Measurements from ENCODE around the gene RHOBTB3. TPM values are rescaled to one million over a fixed set of nuclear protein-coding genes. Genes with fewer than 3 reads are reported as not detected.

Gene RHOBTB3
- total RNA-seq, 2 donors from 2014 or later: 432 to 444 TPM

DNA sequence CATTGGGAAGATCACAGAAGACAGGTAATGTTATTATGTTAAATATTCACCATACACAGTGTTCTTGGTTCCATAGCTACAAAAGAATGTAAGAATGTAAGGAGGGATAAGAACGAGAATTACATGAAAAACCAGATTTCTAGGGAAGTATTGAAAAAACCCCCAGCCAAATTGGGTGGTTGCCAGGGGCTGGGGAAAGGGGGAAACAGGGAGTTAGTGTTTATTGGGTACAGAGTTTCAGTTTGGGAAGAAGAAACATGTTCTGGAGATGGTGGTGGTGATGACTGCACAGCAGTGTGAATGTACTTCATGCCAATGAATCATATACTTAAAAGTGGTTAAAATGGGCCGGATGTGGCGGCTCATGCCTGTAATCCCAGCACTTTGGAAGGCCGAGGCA, 51.0 kb downstream of the RHOBTB3 start:
- no peak overlapping the region for H3K27ac ChIP-seq (ENCODE audit: low read depth, low read length)
- no peaks in the 10 kb centered on the region for H3K9me3 Mint-ChIP-seq
- no peaks in the 10 kb centered on the region for H3K9me3 ChIP-seq (ENCODE audit: control insufficient read depth, low read length)
- no peaks in the 10 kb centered on the region for H3K27me3 Mint-ChIP-seq (ENCODE audit: insufficient read depth)
- H3K36me3 ChIP-seq (ENCODE audit: control insufficient read depth, insufficient read depth, low read length): peaks cover 90% of the 10 kb centered on the region
- peaks cover 78% of the 10 kb centered on the region for H3K36me3 Mint-ChIP-seq (ENCODE audit: low read depth)
- no peak overlapping the region for H3K4me3 ChIP-seq (ENCODE audit: low read length)
- no peak for DNase-seq
- peaks cover 15% of the 10 kb centered on the region for H3K4me1 Mint-ChIP-seq
- peaks cover 4% of the 10 kb centered on the region for H3K4me1 ChIP-seq (ENCODE audit: control insufficient read depth, insufficient read depth, low read length)
- no peak overlapping the region for H3K27ac Mint-ChIP-seq
- no peaks in the 10 kb centered on the region for H3K27me3 ChIP-seq (ENCODE audit: control insufficient read depth, insufficient read depth, low read length, poor library complexity, severe bottlenecking)
- H3K4me3 Mint-ChIP-seq: no peak overlapping the region
- 96 to 100% methylated on average over 4 of the region's 4 CpGs for WGBS, 2 experiments (ENCODE audit: insufficient coverage in 1 of 2, insufficient read length in 1 of 2)
- TF ChIP-seq, protein P1, sequence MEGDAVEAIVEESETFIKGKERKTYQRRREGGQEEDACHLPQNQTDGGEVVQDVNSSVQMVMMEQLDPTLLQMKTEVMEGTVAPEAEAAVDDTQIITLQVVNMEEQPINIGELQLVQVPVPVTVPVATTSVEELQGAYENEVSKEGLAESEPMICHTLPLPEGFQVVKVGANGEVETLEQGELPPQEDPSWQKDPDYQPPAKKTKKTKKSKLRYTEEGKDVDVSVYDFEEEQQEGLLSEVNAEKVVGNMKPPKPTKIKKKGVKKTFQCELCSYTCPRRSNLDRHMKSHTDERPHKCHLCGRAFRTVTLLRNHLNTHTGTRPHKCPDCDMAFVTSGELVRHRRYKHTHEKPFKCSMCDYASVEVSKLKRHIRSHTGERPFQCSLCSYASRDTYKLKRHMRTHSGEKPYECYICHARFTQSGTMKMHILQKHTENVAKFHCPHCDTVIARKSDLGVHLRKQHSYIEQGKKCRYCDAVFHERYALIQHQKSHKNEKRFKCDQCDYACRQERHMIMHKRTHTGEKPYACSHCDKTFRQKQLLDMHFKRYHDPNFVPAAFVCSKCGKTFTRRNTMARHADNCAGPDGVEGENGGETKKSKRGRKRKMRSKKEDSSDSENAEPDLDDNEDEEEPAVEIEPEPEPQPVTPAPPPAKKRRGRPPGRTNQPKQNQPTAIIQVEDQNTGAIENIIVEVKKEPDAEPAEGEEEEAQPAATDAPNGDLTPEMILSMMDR (conservative IDR thresholded peaks at IDR 0.05): no peak
- no peak overlapping the region for H3K9ac ChIP-seq (ENCODE audit: extremely low read depth, low read length, poor library complexity, severe bottlenecking)

DNA sequence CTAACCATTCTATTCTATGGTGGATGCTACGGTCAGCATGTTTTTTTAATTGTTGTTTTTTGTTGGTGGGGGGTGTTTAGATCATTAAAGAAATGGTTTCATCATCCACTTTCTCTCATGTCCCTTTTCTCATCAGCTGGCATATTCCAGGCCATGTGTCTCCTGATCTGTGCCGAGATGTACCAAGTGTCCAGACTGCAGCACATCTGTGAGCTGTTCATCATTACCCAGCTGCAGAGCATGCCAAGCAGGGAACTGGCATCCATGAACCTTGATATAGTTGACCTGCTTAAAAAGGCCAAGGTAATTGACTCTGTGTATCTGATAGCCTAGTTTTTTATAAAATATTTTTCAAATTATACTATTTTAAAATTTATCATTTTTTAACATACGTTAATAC, 52.5 kb downstream of the RHOBTB3 start:
- H3K27me3 Mint-ChIP-seq (ENCODE audit: insufficient read depth): no peaks in the 10 kb centered on the region
- H3K4me3 Mint-ChIP-seq: no peak overlapping the region
- Histone ChIP-seq H3K9me3 (ENCODE audit: control insufficient read depth, low read length) (no peaks in the 10 kb centered on the region), H3K27ac (ENCODE audit: low read depth, low read length) (no peak overlapping the region), H3K36me3 (ENCODE audit: control insufficient read depth, insufficient read depth, low read length) (peaks cover 90% of the 10 kb centered on the region), H3K27me3 (ENCODE audit: control insufficient read depth, insufficient read depth, low read length, poor library complexity, severe bottlenecking) (no peaks in the 10 kb centered on the region), H3K4me3 (ENCODE audit: low read length) (no peak overlapping the region), H3K4me1 (ENCODE audit: control insufficient read depth, insufficient read depth, low read length) (peaks cover 8% of the 10 kb centered on the region), H3K9ac (ENCODE audit: extremely low read depth, low read length, poor library complexity, severe bottlenecking) (no peak overlapping the region)
- H3K36me3 Mint-ChIP-seq (ENCODE audit: low read depth): peaks cover 80% of the 10 kb centered on the region
- 98 to 100% methylated on average over 1 to 2 of the region's 3 CpGs for WGBS, 2 experiments (ENCODE audit: insufficient coverage in 1 of 2, insufficient read length in 1 of 2)
- peaks cover 15% of the 10 kb centered on the region for H3K4me1 Mint-ChIP-seq
- TF ChIP-seq, protein P1 (conservative IDR thresholded peaks at IDR 0.05): no peak
- H3K27ac Mint-ChIP-seq: no peak overlapping the region
- no peak for DNase-seq
- H3K9me3 Mint-ChIP-seq: no peaks in the 10 kb centered on the region

DNA sequence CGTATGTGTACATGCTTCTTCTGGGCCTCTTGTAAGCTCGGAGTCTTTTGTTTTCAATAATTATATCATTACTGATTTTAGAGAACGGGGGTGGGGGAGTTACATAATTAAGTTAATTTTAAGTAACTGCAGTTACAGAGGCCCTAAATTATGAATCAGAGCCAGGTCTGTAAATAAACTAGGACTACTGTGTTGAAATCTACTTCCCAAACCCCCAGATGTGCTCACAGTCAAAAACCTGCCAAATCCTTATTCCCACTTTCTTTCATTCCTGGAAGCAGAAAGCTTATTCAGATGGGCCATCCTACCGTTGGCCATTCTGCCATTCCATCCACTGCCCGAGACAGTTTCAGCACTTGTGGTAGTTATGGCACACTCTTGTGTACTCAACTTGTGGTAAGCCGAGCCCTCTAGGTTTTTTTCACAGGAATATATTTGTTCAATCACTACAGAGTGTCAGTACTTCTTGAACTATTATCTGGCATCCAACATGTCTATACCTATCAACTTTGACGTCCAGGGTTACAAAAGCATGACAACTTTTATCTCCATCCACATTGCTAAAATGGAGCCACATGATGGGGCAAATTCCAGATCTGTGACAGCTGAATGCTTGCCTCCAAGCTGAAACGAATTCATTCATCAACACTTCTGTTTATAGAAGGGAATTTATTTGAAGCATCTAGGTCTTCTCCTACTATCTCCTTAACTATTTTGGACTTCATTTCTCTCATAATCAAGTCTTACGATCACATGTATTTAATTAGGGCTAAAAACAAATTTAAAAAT, 53.6 kb downstream of the RHOBTB3 start:
- Histone ChIP-seq H3K36me3 (ENCODE audit: control insufficient read depth, insufficient read depth, low read length) (peaks cover 90% of the 10 kb centered on the region), H3K4me1 (ENCODE audit: control insufficient read depth, insufficient read depth, low read length) (peaks cover 8% of the 10 kb centered on the region), H3K9me3 (ENCODE audit: control insufficient read depth, low read length) (no peaks in the 10 kb centered on the region), H3K4me3 (ENCODE audit: low read length) (no peak overlapping the region), H3K27me3 (ENCODE audit: control insufficient read depth, insufficient read depth, low read length, poor library complexity, severe bottlenecking) (no peaks in the 10 kb centered on the region), H3K9ac (ENCODE audit: extremely low read depth, low read length, poor library complexity, severe bottlenecking) (no peak overlapping the region), H3K27ac (ENCODE audit: low read depth, low read length) (no peak overlapping the region)
- peaks cover 77% of the 10 kb centered on the region for H3K36me3 Mint-ChIP-seq (ENCODE audit: low read depth)
- no peaks in the 10 kb centered on the region for H3K27me3 Mint-ChIP-seq (ENCODE audit: insufficient read depth)
- 93 to 95% methylated on average over 4 to 8 of the region's 9 CpGs for WGBS, 2 experiments (ENCODE audit: insufficient coverage in 1 of 2, insufficient read length in 1 of 2)
- peaks cover 15% of the 10 kb centered on the region for H3K4me1 Mint-ChIP-seq
- DNase-seq: no peak
- no peaks in the 10 kb centered on the region for H3K9me3 Mint-ChIP-seq
- H3K27ac Mint-ChIP-seq: no peak overlapping the region
- H3K4me3 Mint-ChIP-seq: no peak overlapping the region
- TF ChIP-seq, protein P1 (conservative IDR thresholded peaks at IDR 0.05): no peak

All from endodermal cell (in vitro differentiated cells).